ENCODE measurements around the gene L2HGDH.

L2HGDH gene

GRCh38 chr14:50230401-50230700, 81.7 kb downstream of the L2HGDH start:
- no peak for DNase-seq (ENCODE audit: low read depth in 3 of 3)

DNA sequence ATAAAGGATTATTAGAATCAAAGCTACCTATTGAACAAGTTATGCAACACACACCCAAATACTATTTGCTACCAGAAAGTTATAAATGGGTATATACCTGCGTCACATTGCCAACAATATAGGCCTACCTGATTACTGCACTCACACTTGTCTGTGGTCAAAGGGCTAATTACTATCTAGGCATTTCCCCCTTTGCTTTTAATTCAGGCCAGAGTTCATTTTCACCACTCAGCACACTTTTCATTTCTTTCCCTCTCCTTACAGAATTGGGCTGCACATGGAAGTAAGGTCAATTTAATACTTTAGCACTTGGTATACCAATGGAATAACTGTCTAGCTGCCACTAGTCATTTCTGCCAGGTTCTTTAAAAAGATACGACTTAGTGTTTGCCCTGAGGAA, 82.3 kb downstream of the L2HGDH start:
- no peak for DNase-seq (ENCODE audit: low read depth in 3 of 3)

DNA sequence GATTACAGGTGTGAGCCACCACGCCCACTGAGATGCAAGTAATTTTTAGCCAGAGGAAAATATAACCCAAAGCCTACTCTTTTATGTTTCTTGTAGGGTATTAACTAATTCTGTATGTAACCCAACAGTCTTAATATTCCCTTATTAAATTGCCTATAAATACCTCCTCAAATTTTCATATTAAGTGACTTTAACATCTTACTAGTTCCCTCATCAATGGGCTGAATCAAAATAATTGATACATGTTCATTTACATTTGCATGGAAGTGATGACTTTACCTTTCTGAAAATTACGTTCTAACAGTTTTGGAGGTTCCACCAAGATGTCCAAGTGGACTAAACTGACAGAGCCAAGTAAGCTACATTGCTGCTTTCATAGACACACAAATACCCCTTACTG, 83.7 kb downstream of the L2HGDH start:
- no peak for DNase-seq (ENCODE audit: low read depth in 3 of 3)

DNA sequence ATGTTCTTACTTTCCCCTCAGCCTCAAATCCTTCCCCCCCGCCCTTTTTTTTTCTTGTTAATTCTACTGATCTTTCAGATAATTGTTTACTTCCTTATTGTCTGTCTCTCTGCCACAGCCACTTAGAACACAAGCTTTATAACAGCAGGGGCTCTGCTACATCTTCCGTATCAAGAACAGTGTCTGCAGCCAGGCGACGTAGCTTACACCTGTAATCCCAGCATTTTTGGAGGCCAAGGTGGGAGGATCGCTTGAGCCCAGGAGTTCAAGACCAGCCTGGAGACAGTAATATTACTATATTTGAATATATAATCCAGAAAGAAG, 86.1 kb downstream of the L2HGDH start:
- DNase-seq (ENCODE audit: low read depth in 3 of 3), result no peak

- DNase-seq (ENCODE audit: low read depth in 3 of 3), result no peak
Observed at GRCh38 chr14:50225067-50225973, 86.7 kb downstream of the L2HGDH start.

DNA sequence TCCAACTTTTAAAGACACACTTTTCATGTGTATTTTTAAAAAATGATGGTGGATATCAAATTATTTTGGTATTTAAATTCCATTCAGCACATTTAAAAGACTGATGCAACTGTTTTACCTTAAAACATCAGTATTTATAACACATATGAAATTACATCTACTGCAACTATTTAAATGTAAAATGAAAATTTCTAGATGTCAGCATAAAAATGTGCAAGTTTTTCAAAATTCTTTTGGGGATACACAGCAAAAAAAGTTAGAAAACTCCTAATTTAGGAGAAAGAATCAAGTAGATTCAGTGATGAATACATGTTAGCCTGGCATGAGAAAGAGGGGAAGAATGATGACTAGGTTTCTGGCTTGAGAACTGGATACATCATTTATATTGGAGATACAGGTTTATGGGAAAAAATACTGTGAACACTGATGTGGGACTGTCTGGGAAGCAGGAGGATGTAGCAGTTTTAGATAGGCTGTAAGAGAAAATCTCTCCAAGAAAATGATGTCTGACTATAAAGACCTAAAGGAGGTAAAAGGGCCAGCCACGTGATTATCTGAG, 89.9 kb downstream of the L2HGDH start:
- no peak for DNase-seq (ENCODE audit: low read depth in 3 of 3)

DNA sequence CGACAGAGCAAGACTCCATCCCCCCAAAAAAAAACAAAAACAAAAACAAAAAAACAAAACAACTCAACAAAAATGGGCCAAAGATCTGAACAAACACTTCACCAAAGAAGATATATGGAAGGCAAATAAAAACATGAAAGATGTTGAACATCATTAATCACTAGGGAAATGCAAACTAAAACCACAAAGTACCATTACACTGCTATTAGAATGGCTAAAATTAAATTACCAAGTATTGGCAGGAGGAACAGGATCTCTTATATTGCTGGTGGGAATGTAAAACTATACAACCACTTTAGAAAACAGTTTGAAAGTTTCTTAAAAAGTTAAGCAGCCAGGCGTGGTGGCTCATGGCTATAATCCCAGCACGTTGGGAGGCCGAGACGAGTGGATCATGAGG, 93.5 kb downstream of the L2HGDH start:
- DNase-seq (ENCODE audit: low read depth in 3 of 3), result no peak

GRCh38 chr14:50215416-50215815, 96.6 kb downstream of the L2HGDH start:
- no peak for DNase-seq (ENCODE audit: low read depth in 3 of 3)

DNA sequence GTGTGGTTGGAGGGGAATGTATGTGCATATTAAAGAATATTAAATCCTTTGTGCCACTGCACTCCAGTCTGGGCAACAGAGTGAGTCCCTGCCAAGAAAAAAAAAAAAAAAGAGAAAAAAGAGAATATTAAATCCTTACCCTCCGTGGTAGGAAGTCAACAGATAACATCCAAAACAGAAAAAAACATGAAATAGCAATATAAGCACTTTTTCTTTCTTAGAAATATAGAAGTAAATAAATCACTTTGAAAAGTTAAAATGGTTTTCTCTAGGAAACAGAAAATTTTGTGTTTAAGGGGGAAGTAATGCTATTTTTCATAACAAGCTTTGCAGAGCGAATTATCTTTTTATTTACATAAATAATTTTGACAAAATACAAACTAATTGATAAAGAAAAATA, 98.2 kb downstream of the L2HGDH start:
- DNase-seq (ENCODE audit: low read depth in 3 of 3), result no peak

DNA sequence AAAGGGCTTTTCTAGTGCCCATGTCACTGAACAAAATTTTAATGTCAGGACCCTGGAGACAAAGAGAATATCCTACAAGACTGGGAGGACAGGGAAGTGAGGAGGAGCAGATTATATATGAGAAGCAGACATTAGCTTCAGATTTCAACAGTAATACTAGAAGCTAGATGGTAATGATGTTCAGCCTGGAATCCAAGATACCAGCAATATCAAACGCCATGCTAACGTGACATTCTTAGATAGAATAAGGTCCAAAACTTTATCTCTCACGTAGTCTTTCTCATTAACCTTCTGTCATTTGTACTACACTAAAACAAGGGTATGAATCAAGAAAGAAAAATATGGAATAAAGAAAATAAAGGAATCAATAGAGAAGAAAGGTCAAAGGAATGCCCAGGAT, 99.3 kb downstream of the L2HGDH start:
- DNase-seq (ENCODE audit: low read depth in 3 of 3), result no peak

DNA sequence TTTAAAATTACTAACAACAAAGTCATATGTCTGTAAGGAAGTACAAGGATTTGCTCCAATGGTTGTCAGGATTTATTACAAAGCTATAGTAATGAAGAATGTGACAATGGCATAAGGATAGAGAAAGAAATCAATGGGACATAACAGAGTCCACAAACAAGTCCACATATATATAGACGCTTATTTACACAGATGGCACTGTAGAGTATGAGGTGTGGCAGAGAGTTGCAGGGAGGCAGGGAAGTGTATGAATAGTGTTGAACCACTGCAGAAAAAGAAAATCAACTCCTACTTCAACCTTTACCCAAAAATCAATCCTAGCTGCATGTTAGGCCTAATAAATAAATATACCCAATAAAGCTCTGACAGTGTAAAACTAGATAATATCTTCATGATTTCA, 102.0 kb downstream of the L2HGDH start:
- no peak for DNase-seq (ENCODE audit: low read depth in 3 of 3)

DNA sequence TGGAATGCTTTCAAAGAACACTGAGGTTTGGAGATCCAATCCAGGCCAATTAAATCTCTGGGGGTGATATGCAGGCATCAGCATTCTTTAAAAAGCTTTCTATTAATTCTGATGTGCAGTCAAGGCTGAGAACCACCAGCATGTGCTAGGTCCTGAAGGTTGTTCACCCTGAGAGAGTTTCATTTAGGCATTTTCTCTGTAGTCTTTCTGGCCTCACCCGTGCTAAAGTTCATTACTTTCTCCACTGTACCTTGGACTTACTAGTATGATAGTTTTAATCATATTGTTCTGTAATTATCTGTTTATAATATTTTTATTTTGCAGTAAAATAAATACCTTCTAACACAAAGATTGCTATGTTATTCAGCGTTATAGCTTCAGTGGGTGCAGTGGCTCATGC, 113.5 kb downstream of the L2HGDH start:
- no peak for DNase-seq (ENCODE audit: low read depth in 3 of 3)

DNA sequence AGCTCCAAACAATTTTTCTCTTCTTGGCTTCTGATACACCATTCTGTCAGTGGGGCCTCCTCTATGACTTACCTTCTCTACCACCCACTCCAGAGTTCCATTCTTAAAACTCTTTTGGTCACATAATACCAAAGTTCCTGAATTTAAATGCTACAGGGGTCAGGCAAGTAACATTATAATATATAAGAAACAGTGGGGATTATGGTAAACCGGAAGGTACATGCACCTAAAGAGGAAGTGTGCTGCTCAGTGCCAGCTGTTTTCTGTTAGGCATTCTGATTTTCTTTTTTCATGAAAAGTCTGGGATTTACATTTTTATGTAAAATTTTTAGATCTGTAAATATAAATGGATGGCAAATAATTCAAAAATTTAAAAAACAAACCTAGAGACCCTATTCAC, 120.5 kb downstream of the L2HGDH start:
- DNase-seq (ENCODE audit: low read depth in 3 of 3), result no peak
